Mucosa of rectum (tissue), 2 donors: ENCODE measurements around the gene MPP3.

Experiments used
- H3K27ac ChIP-seq, 2 donors: one replicate each; pipeline ENCODE4 v1.7.0; 2013; ENCODE audit warnings: inconsistent platforms in 2 of 2, low read depth in 2 of 2, low read length in 2 of 2
- H3K27me3 ChIP-seq, 2 donors: one replicate each; pipeline ENCODE4 v1.7.0; 2013; ENCODE audit warnings: low read length in 2 of 2; ENCODE audit not compliant: control insufficient read depth in 2 of 2, insufficient read depth in 2 of 2
- H3K36me3 ChIP-seq, 2 donors: one replicate each; pipeline ENCODE4 v1.7.0; 2013; ENCODE audit warnings: low read length in 2 of 2; ENCODE audit not compliant: control insufficient read depth in 2 of 2, insufficient read depth in 2 of 2
- H3K4me1 ChIP-seq, 2 donors: one replicate each; pipeline ENCODE4 v1.7.0; 2013; ENCODE audit warnings: low read length in 2 of 2, mild to moderate bottlenecking in 1 of 2; ENCODE audit not compliant: control insufficient read depth in 2 of 2, insufficient read depth in 2 of 2
- H3K4me3 ChIP-seq, 2 donors: one replicate each; pipeline ENCODE4 v1.7.0; 2013; ENCODE audit warnings: low read length in 2 of 2
- H3K9ac ChIP-seq, 2 donors: one replicate each; pipeline ENCODE4 v1.7.0; 2013; ENCODE audit warnings: low read length in 2 of 2, low read depth in 1 of 2, mild to moderate bottlenecking in 1 of 2
- H3K9me3 ChIP-seq, 2 donors: one replicate each; pipeline ENCODE4 v1.7.0; 2013; ENCODE audit warnings: low read length in 2 of 2; ENCODE audit not compliant: control insufficient read depth in 2 of 2
- donor health status: healthy.
- donor health status: Normal muscosa, but diverticular disease.

Gene MPP3

DNA sequence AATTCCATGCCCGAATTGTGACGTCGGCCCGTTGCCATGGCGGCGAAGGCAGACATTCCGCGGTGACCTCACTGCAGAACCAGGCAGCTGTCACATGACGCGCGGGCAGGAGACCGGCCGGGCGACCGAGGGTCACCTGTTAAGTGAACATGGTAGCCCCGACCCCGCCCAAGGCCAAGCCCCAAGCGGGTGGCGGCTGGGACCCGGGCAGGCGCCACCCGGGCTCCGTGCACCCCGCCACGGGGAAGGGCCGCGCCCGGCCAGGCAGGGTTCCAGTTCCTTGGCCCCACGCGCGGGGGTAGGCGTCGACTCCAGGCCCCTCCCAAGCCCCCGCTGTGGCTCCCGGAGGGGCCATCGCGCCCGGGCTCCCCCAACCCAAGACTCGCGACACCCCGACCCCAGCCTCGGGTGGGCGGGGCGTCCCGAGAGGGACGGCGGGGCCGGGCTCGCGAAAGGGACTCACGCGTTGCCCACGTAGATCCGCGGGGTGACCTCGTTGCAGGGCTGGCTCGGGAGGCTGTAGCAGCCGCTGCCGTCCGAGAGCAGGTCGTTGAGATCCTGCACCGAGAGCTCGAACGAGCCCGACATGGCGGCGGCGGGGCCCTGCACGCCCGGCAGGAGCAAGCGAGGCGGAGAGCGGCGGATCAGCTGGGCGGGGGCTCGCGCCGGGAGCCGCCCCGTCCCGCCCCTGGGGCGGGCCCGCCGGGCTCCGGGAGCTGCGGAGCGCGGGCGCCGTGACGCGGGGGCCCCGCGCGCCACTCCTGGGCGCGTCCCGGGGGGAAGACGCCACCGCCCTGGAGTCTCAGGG lies 54.4 kb downstream of the MPP3 start, which contains the start of gene DUSP3:
Gene DUSP3 (minus strand): TSS at position 641 of the 808 bp plus-strand sequence. CDS start 53 bp downstream, at position 588.
- H3K27ac ChIP-seq: peak within 1 kb of the TSS; percentile 97 to 99
- peaks cover 8 to 10% of the 10 kb centered on the region in 2 donors for H3K4me1 ChIP-seq

GRCh38 chr17:43774304-43775250 lies 58.4 kb downstream of the MPP3 start:
- no peak overlapping the region for H3K4me3 ChIP-seq
- no peaks in the 10 kb centered on the region for H3K27me3 ChIP-seq
- no peaks in the 10 kb centered on the region for H3K9me3 ChIP-seq
- H3K9ac ChIP-seq: no peak overlapping the region
- no peak overlapping the region for H3K27ac ChIP-seq
- H3K36me3 ChIP-seq: peaks cover 38 to 41% of the 10 kb centered on the region in 2 donors
- H3K4me1 ChIP-seq: peaks cover 12 to 18% of the 10 kb centered on the region in 2 donors

More for the DNA sequence above, 54.4 kb downstream of the MPP3 start, which contains the start of gene DUSP3:
- Histone ChIP-seq H3K9me3 (no peaks in the 10 kb centered on the region), H3K9ac (peak within 1 kb of the TSS; percentile 75 to 97), H3K27me3 (peaks cover 2 to 5% of the 10 kb centered on the region in 2 donors), H3K4me3 (peak within 1 kb of the TSS; percentile 78 to 86), H3K36me3 (peaks cover 16 to 17% of the 10 kb centered on the region in 2 donors)

- H3K9ac ChIP-seq: no peak overlapping the region
- H3K27ac ChIP-seq: peak overlapping the region in 1 of 2 donors; percentile 21
- H3K27me3 ChIP-seq: no peaks in the 10 kb centered on the region
- H3K4me3 ChIP-seq: no peak overlapping the region
- peaks cover 41 to 49% of the 10 kb centered on the region in 2 donors for H3K36me3 ChIP-seq
- peaks cover 9 to 13% of the 10 kb centered on the region in 2 donors for H3K4me1 ChIP-seq
- no peaks in the 10 kb centered on the region for H3K9me3 ChIP-seq
Observed at GRCh38 chr17:43772877-43773648, 59.9 kb downstream of the MPP3 start.

DNA sequence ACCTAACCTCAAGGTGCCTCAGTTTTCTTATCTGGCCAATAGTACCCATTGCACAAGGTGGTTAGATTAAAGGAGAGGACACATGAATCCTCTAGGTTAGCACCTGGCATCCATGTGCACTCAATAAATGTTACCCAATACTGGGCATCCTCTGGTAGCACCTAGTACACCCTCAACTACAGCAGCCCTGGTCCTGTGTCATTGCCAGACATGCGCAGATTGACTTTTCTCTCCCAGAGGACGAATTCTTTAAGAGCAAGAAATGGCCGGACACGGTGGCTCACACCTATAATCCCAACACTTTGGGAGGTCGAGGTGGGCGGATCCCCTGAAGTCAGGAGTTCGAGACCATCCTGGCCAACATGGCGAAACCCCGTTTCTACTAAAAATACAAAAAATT lies 61.5 kb downstream of the MPP3 start:
- Histone ChIP-seq H3K9me3 (no peaks in the 10 kb centered on the region), H3K27me3 (no peaks in the 10 kb centered on the region), H3K4me1 (peaks cover 9 to 11% of the 10 kb centered on the region in 2 donors), H3K27ac (no peak overlapping the region), H3K9ac (no peak overlapping the region), H3K4me3 (no peak overlapping the region), H3K36me3 (peaks cover 39 to 54% of the 10 kb centered on the region in 2 donors)

- no peak overlapping the region for H3K27ac ChIP-seq
- peaks cover 9 to 11% of the 10 kb centered on the region in 2 donors for H3K4me1 ChIP-seq
- no peaks in the 10 kb centered on the region for H3K9me3 ChIP-seq
- no peaks in the 10 kb centered on the region for H3K27me3 ChIP-seq
- no peak overlapping the region for H3K4me3 ChIP-seq
- H3K36me3 ChIP-seq: peaks cover 35 to 52% of the 10 kb centered on the region in 2 donors
- H3K9ac ChIP-seq: no peak overlapping the region
Observed at GRCh38 chr17:43770957-43771356, 62.0 kb downstream of the MPP3 start.

DNA sequence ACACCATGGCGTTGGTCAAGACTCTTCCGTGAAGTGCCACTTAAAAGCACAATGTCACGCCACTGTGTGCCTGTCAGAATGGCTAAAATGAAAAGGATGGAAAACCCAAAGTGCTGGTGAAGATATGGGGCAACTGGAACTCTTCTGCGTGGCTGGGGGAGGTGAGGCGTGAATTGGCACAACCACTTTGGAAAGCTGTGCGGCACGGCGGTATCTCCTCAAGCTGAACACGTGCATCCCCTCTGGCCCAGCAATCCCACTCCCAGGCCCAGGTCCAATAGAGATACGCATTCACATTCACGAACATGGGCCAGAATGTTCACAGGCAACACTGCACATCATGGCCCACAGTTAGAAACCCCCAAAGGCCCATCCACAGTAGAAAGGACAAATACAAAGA lies 63.1 kb downstream of the MPP3 start:
- no peak overlapping the region for H3K9ac ChIP-seq
- peaks cover 33 to 47% of the 10 kb centered on the region in 2 donors for H3K36me3 ChIP-seq
- H3K4me1 ChIP-seq: peaks cover 8 to 9% of the 10 kb centered on the region in 2 donors
- no peaks in the 10 kb centered on the region for H3K27me3 ChIP-seq
- H3K9me3 ChIP-seq: no peaks in the 10 kb centered on the region
- H3K27ac ChIP-seq: no peak overlapping the region
- H3K4me3 ChIP-seq: no peak overlapping the region

DNA sequence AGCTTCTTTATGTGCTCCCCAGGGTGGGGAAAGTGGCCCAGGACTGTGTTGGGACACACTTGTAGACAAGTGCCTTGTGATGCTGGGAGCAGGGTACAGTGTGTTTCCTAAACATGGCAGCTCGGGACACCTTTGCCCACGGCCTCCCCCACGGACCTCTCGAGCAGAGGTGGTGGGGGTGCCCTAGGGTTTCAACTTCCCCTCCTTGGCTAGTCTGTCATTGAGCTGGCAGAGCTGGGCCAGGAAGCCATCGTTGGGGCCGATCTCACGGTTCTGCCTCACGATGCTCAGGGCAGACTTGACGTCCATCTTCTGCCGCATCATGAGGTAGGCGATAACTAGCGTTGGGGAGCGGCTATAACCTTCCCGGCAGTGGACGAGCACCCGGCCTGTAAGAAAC lies 63.5 kb downstream of the MPP3 start:
- Histone ChIP-seq H3K27ac (no peak overlapping the region), H3K9me3 (no peaks in the 10 kb centered on the region), H3K4me1 (peaks cover 8 to 9% of the 10 kb centered on the region in 2 donors), H3K4me3 (no peak overlapping the region), H3K36me3 (peaks cover 29 to 43% of the 10 kb centered on the region in 2 donors), H3K9ac (no peak overlapping the region), H3K27me3 (no peaks in the 10 kb centered on the region)

GRCh38 chr17:43768943-43769342 lies 64.0 kb downstream of the MPP3 start:
- Histone ChIP-seq H3K36me3 (peaks cover 26 to 38% of the 10 kb centered on the region in 2 donors), H3K9me3 (no peaks in the 10 kb centered on the region), H3K4me3 (no peak overlapping the region), H3K27ac (no peak overlapping the region), H3K9ac (no peak overlapping the region), H3K4me1 (peaks cover 8 to 9% of the 10 kb centered on the region in 2 donors), H3K27me3 (no peaks in the 10 kb centered on the region)

GRCh38 chr17:43768382-43768781 lies 64.6 kb downstream of the MPP3 start:
- Histone ChIP-seq H3K9me3 (no peaks in the 10 kb centered on the region), H3K27me3 (no peaks in the 10 kb centered on the region), H3K27ac (peak overlapping the region in 1 of 2 donors; percentile 17), H3K4me1 (peaks cover 8 to 9% of the 10 kb centered on the region in 2 donors), H3K4me3 (no peak overlapping the region), H3K36me3 (peaks cover 25 to 36% of the 10 kb centered on the region in 2 donors), H3K9ac (no peak overlapping the region)
